ENCODE data around the gene DIS3L.
A peak's percentile ranks its signal among the peaks of the same experiment; 100 is the strongest.
"Not testable (repeated sequence)": the region's sequence is repeated elsewhere in the genome, so short reads cannot be mapped to it uniquely, and the experiment has no call there.

DIS3L gene

DNA sequence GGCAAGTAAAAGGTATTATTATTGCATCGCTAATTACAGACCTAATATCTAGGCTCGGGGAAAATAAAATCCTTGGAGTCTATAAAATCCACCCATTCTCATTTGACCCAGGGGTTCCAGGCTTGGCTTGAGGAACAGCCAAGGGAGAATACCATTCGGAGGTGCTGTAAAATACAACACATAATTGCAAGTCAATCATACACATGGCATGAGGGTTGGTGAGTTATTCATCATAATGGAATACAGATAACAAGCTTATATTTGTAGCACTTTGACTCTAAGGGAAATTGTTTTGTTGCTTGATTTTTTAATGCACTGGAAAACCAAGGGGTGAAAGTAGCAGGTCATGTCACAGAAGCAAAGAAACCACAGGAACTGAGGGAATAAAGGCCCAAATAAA, 16.8 kb upstream of the DIS3L start:
- DNase-seq, result no peak

DNA sequence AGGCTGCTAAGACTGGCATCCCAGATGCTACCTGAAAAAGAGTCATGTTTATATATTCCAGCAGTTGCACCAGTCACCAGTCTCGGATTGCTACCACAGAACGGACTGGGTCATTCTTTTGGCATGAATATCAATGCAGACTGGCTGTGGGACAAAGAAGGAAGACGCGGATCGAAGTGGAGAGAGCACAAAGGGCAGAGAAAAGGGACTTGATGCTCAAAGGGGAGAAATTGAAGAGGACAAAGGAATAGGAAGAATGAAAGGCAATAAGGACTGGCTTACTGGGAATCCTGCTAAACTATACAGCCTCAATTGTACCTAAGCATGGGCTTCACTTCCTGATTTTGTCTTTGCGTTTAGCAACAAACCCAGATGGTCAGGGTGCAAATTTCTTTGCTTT, 15.3 kb upstream of the DIS3L start:
- no peak for DNase-seq

DNA sequence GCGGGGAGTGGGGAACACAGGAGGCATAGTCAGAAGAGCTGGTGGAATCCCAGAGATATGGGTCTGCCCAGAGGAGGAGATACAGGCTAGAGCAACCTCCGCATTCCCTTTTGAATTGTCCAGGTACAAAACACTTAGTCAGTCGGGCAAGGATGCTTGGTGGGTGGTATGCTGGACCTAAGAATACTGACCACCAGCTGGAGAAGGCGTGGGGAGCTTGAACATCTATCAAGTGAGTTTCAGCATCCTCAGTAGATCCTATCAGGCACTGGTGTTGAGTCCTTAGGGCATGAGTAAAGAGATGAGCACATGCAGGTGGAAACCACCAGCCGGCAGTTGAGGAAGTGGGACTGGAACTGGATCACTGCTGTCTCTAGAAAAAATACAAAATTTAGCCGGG, 14.7 kb upstream of the DIS3L start:
- DNase-seq, result no peak

DNA sequence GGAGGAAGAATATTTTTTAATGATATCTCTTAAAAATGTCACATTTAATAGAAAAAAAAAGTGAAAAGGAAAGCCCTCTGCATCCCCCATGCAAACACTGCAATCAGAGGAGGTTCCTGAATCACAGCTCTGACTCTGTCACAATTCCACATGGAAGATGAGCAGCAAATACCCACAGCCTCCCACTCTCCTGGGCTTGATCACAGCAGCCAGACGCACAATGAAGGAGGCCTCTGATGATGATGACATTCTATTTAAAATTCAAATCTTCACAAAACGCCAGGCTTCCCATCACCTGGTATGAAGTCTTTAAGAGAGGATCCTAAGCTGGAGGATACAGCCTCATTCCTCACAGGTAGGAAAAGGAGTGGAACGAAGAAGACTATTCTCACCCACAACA, 9.1 kb upstream of the DIS3L start:
- no peak for DNase-seq

DNA sequence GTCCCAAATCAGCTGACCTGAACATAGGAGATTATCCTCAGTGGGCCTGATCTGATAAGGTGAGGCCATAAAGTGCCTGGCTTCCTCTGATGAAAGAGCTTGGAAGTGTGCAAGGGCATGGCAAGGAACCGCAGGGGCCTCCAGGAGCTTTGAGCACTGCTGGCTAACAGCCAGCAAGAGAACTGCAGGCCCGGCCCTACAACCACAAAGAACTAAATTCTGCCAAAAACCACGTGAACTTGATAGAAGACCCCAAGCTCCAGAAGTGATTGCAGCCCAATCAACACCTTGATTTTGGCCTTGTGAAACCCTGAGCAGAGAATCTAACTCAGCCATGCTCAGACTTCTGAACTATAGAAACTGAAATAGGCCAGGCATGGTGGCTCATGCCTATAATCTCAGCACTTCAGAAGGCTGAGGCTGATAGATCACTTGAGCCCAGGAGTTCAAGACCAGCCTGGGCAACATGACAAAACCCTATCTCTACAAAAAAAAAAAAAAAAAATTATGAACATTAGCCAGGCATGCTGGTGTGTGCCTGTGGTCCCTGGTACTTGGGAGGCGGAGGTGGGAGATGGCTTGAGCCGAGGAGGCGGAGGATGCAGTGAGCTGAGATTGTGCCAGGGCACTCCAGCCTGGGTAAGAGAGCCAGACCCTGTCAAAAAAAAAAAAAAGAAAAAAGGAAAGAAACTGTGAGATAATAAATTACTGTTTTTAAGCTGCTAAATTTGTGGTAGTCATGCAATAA, 7.7 kb upstream of the DIS3L start:
- no peak for DNase-seq

DNA sequence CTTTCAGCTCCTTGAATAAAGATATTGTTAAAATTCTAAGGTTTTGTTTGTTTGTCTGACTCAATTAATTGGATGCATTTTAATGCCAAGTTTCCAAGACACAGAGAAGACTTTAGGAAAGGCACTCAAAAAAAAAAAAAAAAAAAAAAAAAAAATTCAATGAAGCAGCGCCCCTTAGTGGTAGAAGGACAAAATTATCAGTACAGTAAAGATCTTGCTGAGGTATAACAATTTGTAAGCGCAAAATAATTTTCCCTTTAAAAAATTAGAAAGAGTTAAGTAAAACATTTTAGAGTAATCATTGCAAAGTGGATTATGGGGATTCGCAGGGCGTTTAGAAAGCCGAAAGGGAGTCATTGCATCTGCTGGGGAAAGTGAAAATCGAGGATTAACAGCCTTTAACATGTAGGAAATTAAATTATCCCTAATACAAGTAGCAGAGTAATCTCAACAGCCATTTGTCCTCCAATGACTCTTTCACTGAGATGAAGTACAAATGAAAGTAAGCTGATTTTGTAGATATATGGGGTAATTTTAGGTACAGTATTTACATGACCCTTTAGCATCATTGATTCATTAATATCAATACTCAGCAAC, 5.8 kb upstream of the DIS3L start:
- peak in 1 of 51 donors; percentile 2 for DNase-seq

DNA sequence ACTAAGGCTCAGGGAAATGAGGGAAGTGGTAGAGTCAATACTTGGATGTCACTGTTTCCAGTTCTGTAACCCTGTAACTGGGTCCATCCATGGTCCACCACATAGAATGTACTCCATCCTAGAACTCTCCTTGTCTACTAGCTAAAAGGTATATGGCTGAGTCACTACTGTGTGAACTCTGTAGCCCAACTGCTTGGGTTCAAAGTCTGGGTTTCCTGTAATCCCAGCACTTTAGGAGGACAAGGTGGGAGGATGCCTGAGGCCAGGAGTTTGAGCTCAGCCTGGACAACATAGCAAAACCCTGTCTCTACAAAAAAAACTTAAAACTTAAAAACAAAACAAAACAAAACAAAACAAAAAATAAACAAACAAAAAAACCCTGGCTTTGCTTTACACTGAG, 5.3 kb upstream of the DIS3L start:
- no peak for DNase-seq

DNA sequence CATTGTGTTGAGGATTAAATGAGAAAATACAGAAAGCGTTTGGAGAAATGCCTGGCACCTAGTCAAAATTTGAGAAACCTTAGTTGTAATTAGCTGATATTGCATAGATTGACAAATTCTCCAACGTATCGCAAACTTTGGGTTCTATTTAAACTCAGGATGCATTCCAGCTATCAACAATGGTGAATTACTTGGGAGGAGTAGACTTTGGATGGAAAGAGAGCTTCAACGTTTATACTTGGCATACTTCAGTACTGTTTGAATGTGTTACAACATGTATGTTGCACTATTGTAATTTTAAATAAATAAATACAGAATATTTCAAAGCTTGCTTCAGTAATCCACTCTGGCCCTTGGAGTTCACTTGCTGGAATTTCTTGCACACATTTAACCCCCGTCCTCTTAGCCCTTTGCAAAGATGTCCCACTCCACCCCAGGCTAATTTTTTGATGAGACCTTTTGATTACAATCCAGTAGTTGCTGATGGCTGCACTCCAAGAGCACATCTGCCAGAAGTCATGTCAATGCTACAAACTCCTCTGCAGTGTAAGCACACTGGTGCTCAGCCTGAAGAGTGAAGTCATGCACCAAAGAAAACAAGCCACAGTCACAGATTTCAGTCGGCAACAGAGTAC, 4.7 kb upstream of the DIS3L start:
- DNase-seq, result no peak

DNA sequence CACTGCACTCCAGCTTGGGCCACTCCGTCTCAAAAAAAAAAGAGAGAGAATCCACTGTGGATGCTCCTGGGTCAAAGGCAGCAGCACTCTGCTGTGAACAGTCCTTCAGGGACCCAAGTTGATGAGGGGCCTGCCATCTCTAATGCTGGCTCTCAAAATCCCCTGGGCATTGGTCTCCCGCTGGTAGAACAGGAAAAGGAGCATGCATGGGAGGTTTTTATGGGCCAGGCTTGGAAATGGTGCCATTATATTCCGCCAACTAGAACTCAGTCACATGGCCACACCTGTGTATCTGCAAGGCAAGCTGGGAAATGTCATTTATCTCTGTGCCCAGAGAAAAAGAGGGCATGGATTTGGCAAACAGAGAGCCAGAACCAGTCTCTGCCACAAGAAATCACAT, 3.4 kb upstream of the DIS3L start:
- no peak for DNase-seq

DNA sequence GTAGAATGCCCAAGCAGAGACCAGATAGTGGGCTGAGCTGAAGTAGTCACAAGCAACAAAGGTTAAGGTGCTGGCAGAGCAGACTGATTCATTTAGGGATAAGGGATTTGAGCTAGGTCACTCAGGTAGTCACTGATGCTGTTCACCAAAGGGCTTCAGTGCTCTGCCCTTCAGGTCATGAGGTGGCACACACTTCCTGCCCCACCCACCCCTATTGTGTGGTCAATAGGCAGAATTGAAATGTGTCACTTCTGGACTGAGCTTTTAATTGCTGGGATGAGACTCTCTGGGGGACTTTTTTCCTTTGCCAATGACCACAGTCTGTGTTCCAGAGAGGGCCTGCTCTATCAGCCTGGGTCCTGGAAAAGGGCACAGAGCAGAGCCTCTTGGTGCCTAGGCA, 2.9 kb upstream of the DIS3L start:
- DNase-seq, result peak in 1 of 51 donors; percentile 0

DNA sequence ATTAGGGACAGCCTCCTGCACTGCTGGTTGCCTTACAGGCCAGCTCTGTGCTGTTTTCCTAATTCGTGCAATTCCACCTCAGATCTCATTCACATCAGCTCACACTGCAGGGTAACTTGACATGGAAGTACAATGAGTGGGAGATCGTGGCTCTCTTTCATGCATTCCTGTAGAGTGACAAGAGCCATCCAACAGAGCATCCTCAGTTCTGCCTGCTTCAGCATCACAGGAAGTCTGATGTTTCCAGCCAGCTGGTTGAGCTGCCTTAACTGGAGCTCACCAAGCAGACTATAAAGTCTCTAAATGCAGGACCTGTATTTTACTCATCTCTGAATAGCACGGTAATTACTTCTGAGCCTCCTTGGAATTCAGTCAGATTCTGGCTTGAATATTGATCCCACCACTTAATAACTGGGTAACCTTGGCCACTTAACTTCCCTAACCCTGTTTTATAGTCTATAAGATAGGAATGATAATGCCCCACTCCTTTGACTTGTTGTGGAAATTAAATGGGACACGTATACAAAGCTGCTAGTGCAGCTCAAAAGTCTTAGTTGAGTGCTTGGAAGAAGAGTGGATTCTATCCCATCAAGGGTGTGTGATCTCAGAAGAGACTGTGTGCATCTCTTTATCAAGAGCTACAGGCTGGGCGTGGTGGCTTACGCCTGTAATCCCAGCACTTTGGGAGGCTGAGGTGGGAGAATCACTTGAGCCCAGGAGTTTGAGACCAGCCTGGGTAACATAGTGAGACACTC, 1.4 kb upstream of the DIS3L start:
- peak in 1 of 51 donors; percentile 2 for DNase-seq

DNA sequence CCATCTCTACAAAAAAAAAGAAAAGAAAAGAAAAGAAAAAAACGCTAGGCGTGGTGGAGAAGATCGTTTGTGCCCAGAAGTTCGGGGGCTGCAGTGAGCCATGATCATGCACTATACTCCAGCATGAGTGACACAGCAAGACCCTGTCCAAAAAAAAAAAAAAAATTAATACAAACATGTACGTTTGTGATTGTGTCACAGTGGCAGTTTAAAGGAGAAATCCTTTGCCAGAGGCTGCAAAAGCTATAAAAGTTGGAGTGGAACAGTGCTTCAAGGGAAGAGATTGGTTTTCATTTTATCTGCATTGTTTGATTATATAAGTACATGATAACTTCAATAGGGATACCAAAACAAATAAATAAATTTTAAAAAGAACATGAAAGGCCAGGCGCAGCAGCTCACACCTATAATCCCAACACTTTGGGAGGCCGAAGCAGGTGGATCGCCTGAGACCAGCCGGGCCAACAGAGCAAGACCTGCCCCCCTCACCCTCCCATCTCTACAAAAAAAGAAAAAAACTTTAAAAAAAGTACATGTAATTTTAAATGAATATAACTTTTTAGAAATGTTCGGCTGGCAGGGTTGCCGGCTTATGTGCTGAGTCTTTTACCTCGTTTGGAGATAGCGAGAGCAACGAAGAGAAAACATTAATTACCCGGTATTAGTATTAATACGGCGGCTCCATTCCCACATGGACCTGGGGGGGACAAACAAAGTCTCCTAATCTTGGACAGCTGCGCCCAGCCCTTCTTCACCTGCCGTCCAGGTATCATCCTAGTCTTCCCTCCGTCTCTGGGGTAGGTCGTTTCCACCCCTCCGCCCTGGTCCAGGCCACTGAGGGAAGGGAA, 573 bp upstream of the DIS3L start:
- DNase-seq, result peak in 5 of 51 donors; percentile 13 to 70 (median 48)

DNA sequence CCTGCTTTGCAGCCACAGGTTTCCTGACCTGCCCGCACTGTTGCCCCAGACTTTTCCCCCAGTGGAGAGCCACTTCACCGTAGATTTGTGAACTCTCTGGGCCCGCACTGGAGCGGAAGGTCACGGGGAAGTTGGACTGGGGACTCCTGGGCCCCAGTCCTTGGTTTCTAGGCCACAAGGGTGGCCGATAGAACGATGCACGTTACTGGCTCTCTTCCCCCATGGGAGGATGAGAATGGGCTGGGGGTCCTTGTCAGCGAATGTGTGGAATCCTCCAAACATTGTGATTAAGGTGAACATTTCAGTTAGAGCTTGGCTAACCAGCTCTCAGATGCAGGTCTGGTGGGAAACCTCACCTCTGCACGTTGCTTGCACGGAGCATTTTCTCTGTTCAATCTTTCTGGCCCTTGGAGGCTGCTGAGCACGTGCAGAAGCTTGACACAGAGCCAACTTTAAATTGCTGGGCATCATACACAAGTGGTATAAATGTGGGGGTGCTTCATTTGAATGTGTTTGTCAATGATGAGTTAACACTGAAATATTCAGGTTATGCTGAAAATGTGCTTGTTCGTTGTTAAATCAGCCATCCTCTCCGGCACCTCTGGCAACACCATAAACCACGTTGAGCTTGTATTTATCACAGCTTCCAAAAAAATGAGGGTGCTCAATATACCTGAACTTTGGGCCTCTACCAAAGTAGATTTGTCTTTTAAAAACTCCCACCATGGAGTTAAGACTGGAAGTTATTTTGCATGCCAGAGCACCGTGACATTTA, 976 bp downstream of the DIS3L start:
- peak in 15 of 51 donors; percentile 10 to 65 (median 46) for DNase-seq

DNA sequence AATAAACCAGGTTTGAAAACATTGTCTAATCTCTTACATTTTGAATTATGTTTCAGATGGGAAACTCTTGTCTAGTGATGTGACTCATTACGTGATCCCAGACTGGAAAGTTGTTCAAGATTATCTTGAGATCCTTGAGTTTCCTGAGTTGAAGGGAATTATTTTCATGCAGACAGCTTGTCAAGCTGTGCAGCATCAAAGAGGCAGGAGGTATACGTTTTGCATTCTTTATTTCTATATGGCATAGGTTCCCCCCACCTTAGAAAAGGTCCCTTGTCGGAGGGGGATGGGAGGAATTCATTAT, 1.5 kb downstream of the DIS3L start:
- no peak for DNase-seq

DNA sequence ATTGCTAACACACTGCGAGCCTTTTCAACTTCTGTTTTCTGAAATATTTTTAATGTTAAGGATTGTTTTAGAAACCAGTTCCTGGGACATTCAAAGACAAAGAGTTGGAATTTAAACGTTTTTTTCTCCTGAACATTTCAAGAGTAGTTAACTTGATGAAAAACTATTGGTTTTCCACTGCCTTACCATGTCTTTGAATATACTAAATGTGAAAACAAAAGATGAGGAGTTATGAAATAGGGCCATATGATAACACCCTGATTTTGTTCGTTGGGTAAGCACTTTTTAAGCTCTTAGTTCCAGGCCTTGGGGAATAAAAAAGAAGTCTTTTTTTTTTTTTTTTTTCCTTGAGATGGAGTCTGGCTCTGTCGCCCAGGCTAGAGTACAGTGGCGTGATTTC, 2.8 kb downstream of the DIS3L start:
- DNase-seq, result no peak

DNA sequence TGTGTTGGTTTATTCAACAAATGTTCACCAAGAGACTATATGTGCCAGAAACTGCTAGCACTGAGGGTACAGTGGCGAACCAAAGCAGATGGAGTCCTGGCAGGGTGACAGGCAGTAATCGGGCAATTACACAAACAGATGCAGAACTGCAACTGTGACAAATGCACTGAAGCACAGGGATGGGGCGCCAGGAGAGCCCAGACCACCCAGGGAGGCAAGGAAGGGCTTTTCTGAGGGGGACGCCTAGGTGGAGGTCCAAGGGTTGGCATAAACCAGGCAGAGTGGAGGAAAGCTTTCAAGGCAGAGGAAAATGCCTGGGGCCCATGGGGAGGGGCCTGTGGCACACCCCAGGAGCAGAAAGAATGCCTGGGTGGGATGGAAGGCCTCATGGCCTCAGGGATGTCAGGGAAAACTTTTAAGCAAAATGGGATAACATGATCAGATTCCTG, 5.5 kb downstream of the DIS3L start:
- no peak for DNase-seq

DNA sequence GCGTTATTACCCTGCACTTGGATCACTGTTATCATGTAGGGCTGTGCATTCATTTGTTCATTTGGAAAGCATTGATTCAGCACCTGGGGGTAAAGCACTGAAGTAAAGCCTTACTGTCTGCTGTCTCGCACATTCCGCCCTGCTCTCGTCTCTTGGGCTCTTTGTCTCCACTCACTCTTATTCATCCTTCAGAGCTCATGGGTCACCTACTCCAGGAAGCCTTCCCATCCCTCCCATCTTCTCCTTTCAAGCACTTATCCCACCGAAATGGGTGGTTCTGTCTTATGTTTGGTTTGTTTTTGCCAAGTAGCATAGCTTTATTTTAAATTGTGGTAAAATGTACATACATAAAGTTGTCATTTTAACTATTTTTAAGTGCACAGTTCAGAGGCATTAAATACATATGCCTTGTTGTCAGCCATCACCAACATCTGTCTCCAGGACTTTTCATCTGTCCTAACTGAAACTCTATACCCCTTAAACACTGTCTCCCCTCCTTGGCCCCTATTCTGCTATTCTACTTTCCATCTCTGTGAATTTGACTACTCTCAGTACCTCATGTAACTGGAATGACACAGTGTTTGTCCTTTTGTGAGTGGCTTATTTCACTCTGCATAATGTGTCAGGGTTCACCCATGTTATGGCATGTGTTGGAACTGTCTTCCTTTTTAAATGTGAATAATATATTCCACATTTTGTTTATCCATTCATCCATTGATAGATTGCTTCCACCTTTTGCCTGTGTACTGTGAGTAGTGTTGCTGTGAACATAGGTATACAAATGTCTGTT, 9.3 kb downstream of the DIS3L start:
- no peak for DNase-seq

DNA sequence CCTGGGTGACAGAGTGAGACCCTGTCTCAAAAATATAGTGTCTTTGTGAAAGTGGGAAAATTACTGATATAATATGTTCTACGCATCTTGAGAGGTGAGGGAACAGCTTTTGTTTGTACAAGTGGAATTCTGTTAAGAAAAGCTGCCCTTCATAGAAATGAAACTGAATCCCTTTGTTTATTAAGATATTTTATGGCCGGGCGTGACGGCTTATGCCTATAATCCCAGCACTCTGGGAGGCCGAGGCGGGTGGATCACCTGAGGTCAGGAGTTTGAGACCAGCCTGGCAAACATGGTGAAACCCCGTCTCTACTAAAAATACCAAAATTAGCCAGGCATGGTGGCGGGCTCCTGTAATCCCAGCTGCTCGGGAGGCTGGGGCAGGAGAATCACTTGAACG, 11.1 kb downstream of the DIS3L start:
- DNase-seq, result not testable (repeated sequence)

DNA sequence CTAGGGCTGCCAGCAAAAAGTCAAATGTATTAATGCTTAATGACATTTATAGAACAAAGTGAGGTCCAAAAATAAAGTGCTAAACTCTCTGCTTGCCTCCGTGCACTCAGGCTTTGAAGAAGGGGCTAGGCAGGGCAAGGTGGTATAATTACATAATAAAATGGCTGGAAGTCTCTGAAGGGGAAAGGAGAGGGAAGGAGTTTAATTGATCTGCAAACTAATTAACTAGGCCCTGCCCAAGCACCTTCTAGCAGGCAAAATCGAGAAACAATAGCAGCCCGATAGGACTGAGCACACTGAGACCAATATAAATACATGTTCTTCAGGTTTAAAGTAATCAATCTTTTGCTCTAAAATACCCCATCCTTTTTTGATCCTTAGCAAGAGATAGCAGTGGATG, 13.0 kb downstream of the DIS3L start:
- DNase-seq, result no peak

DNA sequence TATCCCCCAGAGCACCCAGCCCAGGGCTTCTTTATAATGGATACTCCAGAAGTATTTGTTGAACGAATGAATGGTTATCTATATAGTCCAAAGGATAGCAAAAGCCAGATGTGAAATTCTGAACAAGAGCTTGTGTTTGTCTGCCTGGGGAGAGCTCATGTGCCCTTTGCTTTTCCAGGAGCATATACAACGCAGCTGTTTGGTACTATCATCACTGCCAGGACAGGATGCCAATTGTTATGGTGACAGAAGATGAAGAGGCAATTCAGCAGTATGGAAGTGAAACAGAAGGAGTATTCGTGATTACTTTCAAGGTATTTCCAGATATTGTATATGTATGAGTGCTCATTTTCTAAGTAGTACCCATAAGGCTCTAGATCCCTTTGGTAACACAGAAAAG, 15.2 kb downstream of the DIS3L start:
- no peak for DNase-seq
